ENCODE results near the gene GSC2. TPM values are rescaled to one million over a fixed set of nuclear protein-coding genes. Genes with fewer than 3 reads are reported as not detected.

Gene GSC2
- total and polyA plus RNA-seq, 9 of the 15 experiments (the other 6 are each of a cell fraction or from before 2014, with no cell fraction given), result not detected

DNA sequence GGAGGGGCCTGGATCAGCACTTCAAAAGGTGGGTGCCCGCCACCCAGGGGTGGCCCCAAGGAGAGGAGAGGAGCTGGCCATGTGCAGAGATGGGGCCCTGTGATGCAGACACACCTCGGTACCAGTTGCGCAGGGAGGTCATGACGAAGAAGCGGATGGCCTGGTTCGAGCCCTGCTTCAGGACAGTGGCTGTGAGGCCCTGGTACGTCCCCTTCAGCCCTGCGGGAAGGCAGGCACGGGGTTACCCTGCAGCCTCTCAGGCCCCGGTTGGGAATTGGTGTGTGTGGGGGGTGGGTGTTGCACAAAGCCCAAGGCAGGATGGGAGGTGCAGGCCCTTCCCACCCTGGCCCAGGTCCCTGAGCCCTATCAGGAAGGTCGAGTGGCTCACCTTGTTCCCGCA, 26.6 kb upstream of the GSC2 start (continued):
- TF ChIP-seq TOE1 (IDR thresholded peaks at IDR 0.05; ENCODE audit: borderline replicate concordance) (no peak), TOE1 (CRISPR knock-in tag; IDR thresholded peaks at IDR 0.05; ENCODE audit: borderline replicate concordance, low read depth) (no peak), HNRNPUL1 (IDR thresholded peaks at IDR 0.05; ENCODE audit: low read length) (no peak), XRCC4 (IDR thresholded peaks at IDR 0.05; ENCODE audit: extremely low read depth, insufficient read depth, insufficient read length) (no peak), YY1 (IDR thresholded peaks at IDR 0.05; ENCODE audit: borderline replicate concordance in 1 of 3, control insufficient read depth in 1 of 3, extremely low read depth in 1 of 3, insufficient read depth in 3 of 3, insufficient read length in 1 of 3, insufficient replicate concordance in 2 of 3, low read depth in 1 of 3, low read length in 2 of 3) (peak in 1 of 3 experiments; percentile 9), ZC3H8 (IDR thresholded peaks at IDR 0.05) (no peak), NR1H2 (CRISPR knock-in tag; IDR thresholded peaks at IDR 0.05) (no peak), SIN3B (IDR thresholded peaks at IDR 0.05; ENCODE audit: low read depth) (no peak), SIRT6 (IDR thresholded peaks at IDR 0.05; ENCODE audit: low read depth, low read length) (peak; percentile 34), SAP30 (IDR thresholded peaks at IDR 0.05; ENCODE audit: borderline replicate concordance, insufficient read depth, low read depth, low read length, poor library complexity, severe bottlenecking) (no peak), JUNB (CRISPR knock-in tag; conservative IDR thresholded peaks at IDR 0.05) (no peak), ZNF197 (CRISPR knock-in tag; IDR thresholded peaks at IDR 0.05; ENCODE audit: low read depth) (no peak)
- TF ChIP-seq, protein P1, sequence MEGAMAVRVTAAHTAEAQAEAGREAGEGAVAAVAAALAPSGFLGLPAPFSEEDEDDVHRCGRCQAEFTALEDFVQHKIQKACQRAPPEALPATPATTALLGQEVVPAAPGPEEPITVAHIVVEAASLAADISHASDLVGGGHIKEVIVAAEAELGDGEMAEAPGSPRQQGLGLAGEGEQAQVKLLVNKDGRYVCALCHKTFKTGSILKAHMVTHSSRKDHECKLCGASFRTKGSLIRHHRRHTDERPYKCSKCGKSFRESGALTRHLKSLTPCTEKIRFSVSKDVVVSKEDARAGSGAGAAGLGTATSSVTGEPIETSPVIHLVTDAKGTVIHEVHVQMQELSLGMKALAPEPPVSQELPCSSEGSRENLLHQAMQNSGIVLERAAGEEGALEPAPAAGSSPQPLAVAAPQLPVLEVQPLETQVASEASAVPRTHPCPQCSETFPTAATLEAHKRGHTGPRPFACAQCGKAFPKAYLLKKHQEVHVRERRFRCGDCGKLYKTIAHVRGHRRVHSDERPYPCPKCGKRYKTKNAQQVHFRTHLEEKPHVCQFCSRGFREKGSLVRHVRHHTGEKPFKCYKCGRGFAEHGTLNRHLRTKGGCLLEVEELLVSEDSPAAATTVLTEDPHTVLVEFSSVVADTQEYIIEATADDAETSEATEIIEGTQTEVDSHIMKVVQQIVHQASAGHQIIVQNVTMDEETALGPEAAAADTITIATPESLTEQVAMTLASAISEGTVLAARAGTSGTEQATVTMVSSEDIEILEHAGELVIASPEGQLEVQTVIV (CRISPR knock-in tag; IDR thresholded peaks at IDR 0.05; ENCODE audit: borderline replicate concordance), result no peak
- TF ChIP-seq, protein P2, sequence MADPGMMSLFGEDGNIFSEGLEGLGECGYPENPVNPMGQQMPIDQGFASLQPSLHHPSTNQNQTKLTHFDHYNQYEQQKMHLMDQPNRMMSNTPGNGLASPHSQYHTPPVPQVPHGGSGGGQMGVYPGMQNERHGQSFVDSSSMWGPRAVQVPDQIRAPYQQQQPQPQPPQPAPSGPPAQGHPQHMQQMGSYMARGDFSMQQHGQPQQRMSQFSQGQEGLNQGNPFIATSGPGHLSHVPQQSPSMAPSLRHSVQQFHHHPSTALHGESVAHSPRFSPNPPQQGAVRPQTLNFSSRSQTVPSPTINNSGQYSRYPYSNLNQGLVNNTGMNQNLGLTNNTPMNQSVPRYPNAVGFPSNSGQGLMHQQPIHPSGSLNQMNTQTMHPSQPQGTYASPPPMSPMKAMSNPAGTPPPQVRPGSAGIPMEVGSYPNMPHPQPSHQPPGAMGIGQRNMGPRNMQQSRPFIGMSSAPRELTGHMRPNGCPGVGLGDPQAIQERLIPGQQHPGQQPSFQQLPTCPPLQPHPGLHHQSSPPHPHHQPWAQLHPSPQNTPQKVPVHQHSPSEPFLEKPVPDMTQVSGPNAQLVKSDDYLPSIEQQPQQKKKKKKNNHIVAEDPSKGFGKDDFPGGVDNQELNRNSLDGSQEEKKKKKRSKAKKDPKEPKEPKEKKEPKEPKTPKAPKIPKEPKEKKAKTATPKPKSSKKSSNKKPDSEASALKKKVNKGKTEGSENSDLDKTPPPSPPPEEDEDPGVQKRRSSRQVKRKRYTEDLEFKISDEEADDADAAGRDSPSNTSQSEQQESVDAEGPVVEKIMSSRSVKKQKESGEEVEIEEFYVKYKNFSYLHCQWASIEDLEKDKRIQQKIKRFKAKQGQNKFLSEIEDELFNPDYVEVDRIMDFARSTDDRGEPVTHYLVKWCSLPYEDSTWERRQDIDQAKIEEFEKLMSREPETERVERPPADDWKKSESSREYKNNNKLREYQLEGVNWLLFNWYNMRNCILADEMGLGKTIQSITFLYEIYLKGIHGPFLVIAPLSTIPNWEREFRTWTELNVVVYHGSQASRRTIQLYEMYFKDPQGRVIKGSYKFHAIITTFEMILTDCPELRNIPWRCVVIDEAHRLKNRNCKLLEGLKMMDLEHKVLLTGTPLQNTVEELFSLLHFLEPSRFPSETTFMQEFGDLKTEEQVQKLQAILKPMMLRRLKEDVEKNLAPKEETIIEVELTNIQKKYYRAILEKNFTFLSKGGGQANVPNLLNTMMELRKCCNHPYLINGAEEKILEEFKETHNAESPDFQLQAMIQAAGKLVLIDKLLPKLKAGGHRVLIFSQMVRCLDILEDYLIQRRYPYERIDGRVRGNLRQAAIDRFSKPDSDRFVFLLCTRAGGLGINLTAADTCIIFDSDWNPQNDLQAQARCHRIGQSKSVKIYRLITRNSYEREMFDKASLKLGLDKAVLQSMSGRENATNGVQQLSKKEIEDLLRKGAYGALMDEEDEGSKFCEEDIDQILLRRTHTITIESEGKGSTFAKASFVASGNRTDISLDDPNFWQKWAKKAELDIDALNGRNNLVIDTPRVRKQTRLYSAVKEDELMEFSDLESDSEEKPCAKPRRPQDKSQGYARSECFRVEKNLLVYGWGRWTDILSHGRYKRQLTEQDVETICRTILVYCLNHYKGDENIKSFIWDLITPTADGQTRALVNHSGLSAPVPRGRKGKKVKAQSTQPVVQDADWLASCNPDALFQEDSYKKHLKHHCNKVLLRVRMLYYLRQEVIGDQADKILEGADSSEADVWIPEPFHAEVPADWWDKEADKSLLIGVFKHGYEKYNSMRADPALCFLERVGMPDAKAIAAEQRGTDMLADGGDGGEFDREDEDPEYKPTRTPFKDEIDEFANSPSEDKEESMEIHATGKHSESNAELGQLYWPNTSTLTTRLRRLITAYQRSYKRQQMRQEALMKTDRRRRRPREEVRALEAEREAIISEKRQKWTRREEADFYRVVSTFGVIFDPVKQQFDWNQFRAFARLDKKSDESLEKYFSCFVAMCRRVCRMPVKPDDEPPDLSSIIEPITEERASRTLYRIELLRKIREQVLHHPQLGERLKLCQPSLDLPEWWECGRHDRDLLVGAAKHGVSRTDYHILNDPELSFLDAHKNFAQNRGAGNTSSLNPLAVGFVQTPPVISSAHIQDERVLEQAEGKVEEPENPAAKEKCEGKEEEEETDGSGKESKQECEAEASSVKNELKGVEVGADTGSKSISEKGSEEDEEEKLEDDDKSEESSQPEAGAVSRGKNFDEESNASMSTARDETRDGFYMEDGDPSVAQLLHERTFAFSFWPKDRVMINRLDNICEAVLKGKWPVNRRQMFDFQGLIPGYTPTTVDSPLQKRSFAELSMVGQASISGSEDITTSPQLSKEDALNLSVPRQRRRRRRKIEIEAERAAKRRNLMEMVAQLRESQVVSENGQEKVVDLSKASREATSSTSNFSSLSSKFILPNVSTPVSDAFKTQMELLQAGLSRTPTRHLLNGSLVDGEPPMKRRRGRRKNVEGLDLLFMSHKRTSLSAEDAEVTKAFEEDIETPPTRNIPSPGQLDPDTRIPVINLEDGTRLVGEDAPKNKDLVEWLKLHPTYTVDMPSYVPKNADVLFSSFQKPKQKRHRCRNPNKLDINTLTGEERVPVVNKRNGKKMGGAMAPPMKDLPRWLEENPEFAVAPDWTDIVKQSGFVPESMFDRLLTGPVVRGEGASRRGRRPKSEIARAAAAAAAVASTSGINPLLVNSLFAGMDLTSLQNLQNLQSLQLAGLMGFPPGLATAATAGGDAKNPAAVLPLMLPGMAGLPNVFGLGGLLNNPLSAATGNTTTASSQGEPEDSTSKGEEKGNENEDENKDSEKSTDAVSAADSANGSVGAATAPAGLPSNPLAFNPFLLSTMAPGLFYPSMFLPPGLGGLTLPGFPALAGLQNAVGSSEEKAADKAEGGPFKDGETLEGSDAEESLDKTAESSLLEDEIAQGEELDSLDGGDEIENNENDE (IDR thresholded peaks at IDR 0.05; ENCODE audit: low read depth, low read length), result peak; percentile 5

All from K562 (cell line).